HepG2 (cell line): ENCODE data around the gene SLC25A51. TPM values are rescaled to one million over a fixed set of nuclear protein-coding genes. Genes with fewer than 3 reads are reported as not detected.
A peak's percentile ranks its signal among the peaks of the same experiment; 100 is the strongest.

ENCODE experiments used
- BATF2 ChIP-seq: sonication (generic); formaldehyde crosslinking; IDR thresholded peaks from 2 replicates; pipeline ENCODE4 v1.8.0; 2022; ENCODE audit warnings: mild to moderate bottlenecking, missing genetic modification reagents, moderate library complexity
- CSRNP2 ChIP-seq: sonication (generic); formaldehyde crosslinking; conservative IDR thresholded peaks from 2 replicates; pipeline ENCODE4 v1.8.0; 2022; ENCODE audit warnings: low read depth, missing genetic modification reagents
- HDAC2 ChIP-seq: sonication (generic); formaldehyde crosslinking; IDR thresholded peaks from 2 replicates; pipeline ENCODE4 v1.4.0; 2020; ENCODE audit warnings: missing genetic modification reagents
- MLLT10 ChIP-seq: sonication (generic); formaldehyde crosslinking; IDR thresholded peaks from 2 replicates; pipeline ENCODE4 v1.4.0; 2020; ENCODE audit warnings: missing genetic modification reagents
- MXD1 ChIP-seq: sonication (generic); formaldehyde crosslinking; IDR thresholded peaks from 2 replicates; pipeline ENCODE4 v1.4.0; 2020; ENCODE audit warnings: mild to moderate bottlenecking, missing genetic modification reagents
- PATZ1 ChIP-seq: sonication (generic); formaldehyde crosslinking; IDR thresholded peaks from 2 replicates; pipeline ENCODE4 v1.4.0; 2020; ENCODE audit warnings: missing genetic modification reagents
- POGZ ChIP-seq: sonication (generic); formaldehyde crosslinking; IDR thresholded peaks from 2 replicates; pipeline ENCODE4 v1.4.0; 2020; ENCODE audit warnings: mild to moderate bottlenecking, missing genetic modification reagents
- SRY ChIP-seq: sonication (generic); formaldehyde crosslinking; IDR thresholded peaks from 2 replicates; pipeline ENCODE4 v1.8.0; 2022; ENCODE audit warnings: mild to moderate bottlenecking, missing genetic modification reagents
- ZBTB7B ChIP-seq: sonication (generic); formaldehyde crosslinking; IDR thresholded peaks from 2 replicates; pipeline ENCODE4 v1.4.0; 2020; ENCODE audit warnings: missing genetic modification reagents
- ZHX2 ChIP-seq, 2 experiments: sonication (generic) in 1 of 2; formaldehyde crosslinking in 1 of 2; IDR thresholded peaks; 2 replicates each; pipeline versions ENCODE4 v1.6.1 to v1.9.0; 2014 to 2022; ENCODE audit warnings: antibody characterized with exemption in 1 of 2, borderline replicate concordance in 1 of 2, inconsistent platforms in 1 of 2, low read depth in 1 of 2, missing genetic modification reagents in 1 of 2
- ZNF263 ChIP-seq: sonication (generic); formaldehyde crosslinking; IDR thresholded peaks from 2 replicates; pipeline ENCODE4 v1.4.0; 2020; ENCODE audit warnings: missing genetic modification reagents
- ZNF503 ChIP-seq: sonication (generic); formaldehyde crosslinking; IDR thresholded peaks from 2 replicates; pipeline ENCODE4 v1.4.0; 2020; ENCODE audit warnings: missing genetic modification reagents
- ZNF567 ChIP-seq: sonication (generic); formaldehyde crosslinking; IDR thresholded peaks from 2 replicates; pipeline ENCODE4 v1.8.1; 2023; ENCODE audit warnings: mild to moderate bottlenecking, missing genetic modification reagents, borderline replicate concordance
- ZNF7 ChIP-seq: IDR thresholded peaks from 2 replicates; pipeline ENCODE4 v1.6.1; 2016; ENCODE audit warnings: missing biosample characterization, missing genetic modification reagents
- polyA plus RNA-seq, 8 experiments: library from polyadenylated mRNA; depleted of rRNA in 3 of 8; stranded (reverse) in 7 of 8; unstranded in 1 of 8; fragments of >200 nt; fragmentation: Illumina TruSeq in 4 of 8; extraction: Trizol in 4 of 8; gene quantifications; 2 replicates each; pipeline versions ENCODE4 v1.2.1 to v1.2.3, GENCODE V29; 2011 to 2016; ENCODE audit warnings: low read depth in 4 of 8, missing spikeins in 1 of 8, mixed read lengths in 1 of 8; ENCODE audit not compliant: insufficient read depth in 1 of 8
- total RNA-seq, 5 experiments: library from RNA; depleted of rRNA; stranded (reverse); fragments of >200 nt; fragmentation: Illumina TruSeq; extraction: Trizol; gene quantifications; 2 replicates each; pipeline ENCODE4 v1.2.3, GENCODE V29; 2016; ENCODE audit warnings: low read depth in 1 of 5

Gene SLC25A51
- total and polyA plus RNA-seq, 2 of the 13 experiments (the other 11 are each of a cell fraction or from before 2014, with no cell fraction given), result 14.6 to 37.7 TPM

- TF ChIP-seq ZHX2 (IDR thresholded peaks at IDR 0.05; ENCODE audit: low read depth), result no peak
- no peak for TF ChIP-seq ZHX2 (CRISPR knock-in tag; IDR thresholded peaks at IDR 0.05; ENCODE audit: borderline replicate concordance)
- peak; percentile 66 for TF ChIP-seq HDAC2 (CRISPR knock-in tag)
- no peak for TF ChIP-seq MXD1
- no peak for TF ChIP-seq ZNF503 (CRISPR knock-in tag)
- TF ChIP-seq BATF2, result no peak
- TF ChIP-seq ZNF7 (CRISPR knock-in tag), result no peak
- TF ChIP-seq MLLT10 (CRISPR knock-in tag), result no peak
- TF ChIP-seq ZNF263 (CRISPR knock-in tag), result no peak
- peak; percentile 60 for TF ChIP-seq PATZ1 (CRISPR knock-in tag)
- TF ChIP-seq ZBTB7B, result peak; percentile 50; the same call in 1 of the 2 replicates
- 0 out of 2 replicates have a peak, but pooled peaks have one; percentile 40 for TF ChIP-seq SRY
- no peak for TF ChIP-seq CSRNP2
- no peak; the same call in 1 of the 2 replicates for TF ChIP-seq POGZ (CRISPR knock-in tag)
- no peak for TF ChIP-seq ZNF567 (CRISPR knock-in tag)
These were observed 47.9 kb upstream of the SLC25A51 start (continued) for GRCh38 chr9:37951671-37952449.
